HEK293T (cell line): ENCODE data around the gene CNKSR1.

Experiments used
- CTCF ChIA-PET: fragments of 350-600 bp; formaldehyde crosslinking; extraction: SDS; loops from one replicate; lab custom pipeline; 2021; ENCODE audit warnings: antibody characterized with exemption, inconsistent platforms; lab: Yijun Ruan, JAX
- POLR2A ChIA-PET: fragments of 350-600 bp; formaldehyde crosslinking; extraction: SDS; loops from one replicate; lab custom pipeline; 2020; ENCODE audit warnings: antibody characterized with exemption, inconsistent platforms; lab: Yijun Ruan, JAX
- DNase-seq: peaks from one replicate; pipeline ENCODE4 v3.0.0; 2012; ENCODE audit warnings: mixed read lengths; ENCODE audit errors: extremely low spot score
- ARNT ChIP-seq: fragments of 450-650 bp; IDR thresholded peaks from 2 replicates; pipeline ENCODE4 v1.6.1; 2017; ENCODE audit warnings: mild to moderate bottlenecking
- BHLHE40 ChIP-seq: fragments of 450-650 bp; IDR thresholded peaks from 2 replicates; pipeline ENCODE4 v1.6.1; 2016; ENCODE audit warnings: mild to moderate bottlenecking, moderate library complexity, borderline replicate concordance
- CTBP1 ChIP-seq: fragments of 450-650 bp; IDR thresholded peaks from 2 replicates; pipeline ENCODE4 v1.6.1; 2016; ENCODE audit warnings: borderline replicate concordance
- ELF4 ChIP-seq: fragments of 450-650 bp; IDR thresholded peaks from 2 replicates; pipeline ENCODE4 v1.6.1; 2017; ENCODE audit warnings: antibody characterized with exemption
- FOXA1 ChIP-seq: fragments of 450-650 bp; IDR thresholded peaks from 2 replicates; pipeline ENCODE4 v1.6.1; 2016; ENCODE audit warnings: mild to moderate bottlenecking
- FOXK2 ChIP-seq: fragments of 450-650 bp; IDR thresholded peaks from 2 replicates; pipeline ENCODE4 v1.6.1; 2016; ENCODE audit warnings: mild to moderate bottlenecking
- FOXM1 ChIP-seq: fragments of 450-650 bp; IDR thresholded peaks from 2 replicates; pipeline ENCODE4 v1.6.1; 2017; ENCODE audit warnings: mild to moderate bottlenecking, borderline replicate concordance
- HDGF ChIP-seq: fragments of 450-650 bp; IDR thresholded peaks from 2 replicates; pipeline ENCODE4 v1.6.1; 2017; ENCODE audit warnings: antibody characterized with exemption, borderline replicate concordance
- L3MBTL2 ChIP-seq: fragments of 450-650 bp; conservative IDR thresholded peaks from 2 replicates; pipeline ENCODE4 v1.6.1; 2016; ENCODE audit warnings: mild to moderate bottlenecking
- LEF1 ChIP-seq: fragments of 450-650 bp; IDR thresholded peaks from 2 replicates; pipeline ENCODE4 v1.6.1; 2017; ENCODE audit warnings: mild to moderate bottlenecking, borderline replicate concordance
- NFRKB ChIP-seq: fragments of 450-650 bp; IDR thresholded peaks from 2 replicates; pipeline ENCODE4 v1.6.1; 2016; ENCODE audit warnings: mild to moderate bottlenecking, moderate library complexity
- PKNOX1 ChIP-seq: fragments of 450-650 bp; IDR thresholded peaks from 2 replicates; pipeline ENCODE4 v1.6.1; 2016
- SP1 ChIP-seq: fragments of 450-650 bp; IDR thresholded peaks from 2 replicates; pipeline ENCODE4 v1.6.1; 2017
- SUZ12 ChIP-seq: fragments of 450-650 bp; IDR thresholded peaks from 2 replicates; pipeline ENCODE4 v1.6.1; 2016; ENCODE audit warnings: mild to moderate bottlenecking
- TARDBP ChIP-seq: fragments of 450-650 bp; IDR thresholded peaks from 2 replicates; pipeline ENCODE4 v1.6.1; 2016
- ZNF384 ChIP-seq: fragments of 450-650 bp; IDR thresholded peaks from 2 replicates; pipeline ENCODE4 v1.6.1; 2016

The CNKSR1 gene

DNA sequence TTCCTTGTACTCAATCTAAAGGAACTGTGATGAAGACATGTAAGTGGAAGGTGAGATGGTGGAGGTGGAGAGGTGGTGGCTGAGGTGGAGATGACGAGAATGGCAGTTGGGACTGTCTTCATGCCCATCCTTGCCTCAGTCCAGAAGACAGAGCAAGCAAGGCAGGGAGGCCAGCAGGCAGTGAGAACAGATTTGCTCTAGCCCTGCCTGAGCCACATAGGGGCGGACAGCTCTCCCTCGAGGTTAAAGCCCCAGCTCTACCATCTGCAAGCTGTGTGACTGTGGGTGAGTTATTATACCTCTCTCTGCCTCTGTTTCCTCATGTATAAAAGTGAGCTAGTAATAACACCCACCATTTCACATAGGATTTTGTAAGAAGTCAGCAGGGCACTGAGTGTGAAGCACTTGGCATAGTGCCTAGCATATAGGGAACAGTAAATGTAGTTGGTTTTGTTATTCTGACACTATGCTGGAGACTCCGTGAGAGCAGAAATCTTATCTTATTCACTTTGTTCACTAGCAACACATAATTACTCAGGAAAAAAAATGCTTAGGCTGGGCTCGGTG is 23.2 kb upstream of the CNKSR1 start:
- TF ChIP-seq LEF1 (no peak), ARNT (no peak), ZNF384 (no peak), HDGF (no peak), BHLHE40 (no peak), FOXA1 (no peak), ELF4 (no peak), TARDBP (no peak), SUZ12 (no peak), SP1 (no peak), NFRKB (no peak), FOXK2 (no peak), CTBP1 (no peak), L3MBTL2 (no peak)
- ChIA-PET POLR2A (no interaction called here), CTCF (interaction anchor here (2.1 kb wide), 1 partner anchor 9 kb away, joined by 8 read pairs; no protein-coding TSS in a partner anchor)
- peak; percentile 5 for DNase-seq

DNA sequence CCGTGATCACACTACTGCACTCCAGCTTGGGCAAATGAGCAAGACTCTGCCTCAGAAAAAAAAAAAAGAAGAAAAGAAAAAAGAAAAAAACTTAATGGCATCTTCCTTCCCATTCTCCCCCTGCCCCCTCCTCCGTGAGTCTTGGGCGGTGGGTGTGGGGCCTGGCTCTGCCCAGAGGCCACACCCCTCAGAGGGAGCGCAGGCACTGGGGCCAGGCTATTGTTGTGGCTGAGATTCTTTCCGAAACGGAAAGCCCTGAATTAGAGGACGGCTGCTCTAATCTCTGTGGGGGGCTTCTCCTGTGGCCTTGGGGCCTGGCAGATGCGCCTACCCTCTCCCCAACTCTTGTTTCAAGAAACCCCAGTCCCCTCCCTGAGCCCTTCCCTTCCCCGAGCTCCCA is 22.5 kb upstream of the CNKSR1 start:
- POLR2A ChIA-PET, result interaction anchor here (1.2 kb wide), 1 partner anchor 15 kb away, joined by 3 read pairs; the partner anchor contains the start of gene ZNF593
- TF ChIP-seq CTBP1, result no peak
- TF ChIP-seq FOXM1, result no peak
- TF ChIP-seq FOXA1, result no peak
- no peak for TF ChIP-seq SUZ12
- TF ChIP-seq PKNOX1, result no peak
- TF ChIP-seq ARNT, result no peak
- no peak for TF ChIP-seq L3MBTL2
- TF ChIP-seq SP1, result no peak
- TF ChIP-seq BHLHE40, result no peak
- no peak for TF ChIP-seq TARDBP
- CTCF ChIA-PET, result interaction anchor here (2.1 kb wide), 1 partner anchor 10 kb away, joined by 8 read pairs; no protein-coding TSS in a partner anchor
- peak; percentile 4 for DNase-seq

DNA sequence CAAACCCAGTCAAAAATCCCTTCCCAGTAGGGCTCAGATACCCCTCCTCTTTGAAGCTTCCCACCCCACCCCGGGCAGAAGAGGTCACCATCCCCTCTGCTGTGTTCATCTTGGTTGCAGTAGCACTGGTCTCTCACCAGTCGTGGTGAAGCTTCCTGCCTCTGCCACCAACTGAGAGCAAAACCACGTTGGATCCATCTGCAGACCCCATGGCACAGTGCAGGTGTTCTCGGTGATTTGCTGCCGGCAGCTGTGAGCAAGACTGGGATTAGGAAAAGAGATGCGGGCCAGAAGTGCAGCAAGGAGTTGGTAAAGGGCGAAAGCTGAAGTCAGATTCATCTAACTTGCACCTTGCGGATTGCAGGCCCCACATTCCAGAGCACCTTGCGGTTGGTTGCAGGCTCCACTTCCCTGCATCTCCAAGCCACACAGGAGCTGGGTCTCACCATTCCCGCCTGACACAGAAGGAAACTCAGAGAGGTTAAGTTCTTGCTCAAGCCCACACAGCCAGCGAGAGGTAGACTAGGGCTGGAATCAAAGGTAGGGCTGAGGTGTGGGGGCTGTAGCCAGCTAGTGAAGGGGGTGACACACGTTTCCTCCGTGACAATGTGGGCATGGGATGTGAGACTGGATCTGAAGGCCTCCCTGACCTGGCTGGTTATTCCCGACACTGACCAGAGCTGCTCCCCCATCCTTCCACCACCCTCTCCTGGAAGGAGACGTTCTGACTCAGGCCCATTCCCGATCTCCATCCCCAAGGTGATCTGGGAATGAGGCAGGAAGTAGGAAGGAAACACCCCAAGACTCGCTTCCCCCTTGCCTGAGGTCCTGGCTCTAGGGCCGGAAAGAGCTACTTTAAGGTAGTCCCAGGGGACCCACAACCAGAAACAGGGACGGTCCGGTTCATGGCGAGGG is 21.7 kb upstream of the CNKSR1 start:
- DNase-seq, result peak; percentile 3
- ChIA-PET CTCF (interaction anchor here (1.3 kb wide), 1 partner anchor 14 kb away, joined by 3 read pairs; the partner anchor contains the start of gene ZNF593), POLR2A (interaction anchor here (0.6 to 1.2 kb wide), 3 partner anchors 14 to 565 kb away, joined by 3 read pairs; partner anchors contain the start of gene ZNF593)
- TF ChIP-seq TARDBP (no peak), NFRKB (no peak), ARNT (no peak), FOXM1 (no peak), FOXK2 (no peak), L3MBTL2 (no peak), PKNOX1 (no peak), SP1 (no peak), ELF4 (no peak), CTBP1 (no peak), ZNF384 (no peak), HDGF (no peak), SUZ12 (no peak), LEF1 (no peak), BHLHE40 (no peak), FOXA1 (no peak)

- ChIA-PET CTCF (interaction anchor here (1.3 to 1.4 kb wide), 2 partner anchors 12 to 13 kb away, joined by 3 to 5 read pairs; partner anchors contain the start of gene ZNF593), POLR2A (interaction anchor here (1.2 to 1.4 kb wide), 2 partner anchors 13 to 282 kb away, joined by 3 to 5 read pairs; partner anchors contain the start of gene ZNF593)
- TF ChIP-seq L3MBTL2 (no peak), ARNT (no peak), HDGF (no peak), TARDBP (no peak), CTBP1 (no peak), FOXK2 (no peak), PKNOX1 (no peak), ZNF384 (no peak), FOXA1 (no peak), BHLHE40 (no peak), FOXM1 (no peak), NFRKB (no peak)
- DNase-seq, result peak; percentile 22
Observed at GRCh38 chr1:26156285-26157038, 20.8 kb upstream of the CNKSR1 start.

DNA sequence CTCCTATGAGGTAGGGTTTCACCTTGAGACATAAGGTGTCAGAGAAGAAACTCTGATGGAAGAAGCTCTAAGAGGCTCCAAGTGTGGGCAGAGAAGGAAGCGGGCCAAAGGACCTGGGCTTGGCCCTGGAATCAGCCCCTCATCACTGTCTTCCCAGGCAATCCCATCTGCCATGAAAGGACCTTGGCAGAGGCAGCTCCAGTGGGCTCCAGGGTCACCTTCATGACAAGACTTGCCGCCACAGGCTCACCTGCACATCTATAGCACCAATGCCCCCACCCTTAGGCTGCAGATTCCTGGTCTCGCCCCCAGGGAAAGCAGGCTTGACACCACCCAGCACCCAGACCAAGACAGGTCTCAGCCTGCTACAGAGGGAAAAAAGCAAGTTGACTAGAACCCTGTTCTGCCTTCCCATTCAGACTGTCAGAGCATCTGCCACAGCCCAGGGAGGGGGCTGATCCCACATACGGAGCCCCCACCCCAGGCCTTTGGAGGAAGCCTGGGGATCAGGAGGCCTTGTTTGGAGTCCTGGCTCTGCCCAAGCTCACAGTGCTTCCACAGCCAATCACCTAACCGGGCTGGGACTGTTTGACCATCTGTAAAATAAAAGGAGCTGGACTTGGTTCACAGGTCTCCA is 18.9 kb upstream of the CNKSR1 start:
- no peak for TF ChIP-seq FOXK2
- no peak for TF ChIP-seq ELF4
- TF ChIP-seq NFRKB, result no peak
- TF ChIP-seq PKNOX1, result no peak
- no peak for TF ChIP-seq SP1
- TF ChIP-seq BHLHE40, result no peak
- TF ChIP-seq ARNT, result no peak
- no peak for TF ChIP-seq CTBP1
- no peak for TF ChIP-seq FOXM1
- no peak for TF ChIP-seq LEF1
- no peak for DNase-seq
- ChIA-PET CTCF (interaction anchor here (1.0 to 2.2 kb wide), 2 partner anchors 13 to 75 kb away, joined by 3 to 4 read pairs; partner anchors contain the start of gene CEP85), POLR2A (interaction anchor here (1.1 kb wide), 1 partner anchor 11 kb away, joined by 4 read pairs; the partner anchor contains the start of gene ZNF593)
